ENCODE data around the gene SLC39A9. TPM values are rescaled to one million over a fixed set of nuclear protein-coding genes. Genes with fewer than 3 reads are reported as not detected.

The SLC39A9 gene
- total and polyA plus RNA-seq, 2 of the 4 experiments (the other 2 are of a cell fraction): 41.4 to 168 TPM

GRCh38 chr14:69372146-69372545 lies 26.3 kb upstream of the SLC39A9 start:
- Histone ChIP-seq H3K27me3 (ENCODE audit: control insufficient read depth, insufficient read depth, low read length) (no peaks in the 10 kb centered on the region), H4K91ac (ENCODE audit: insufficient read depth, low read depth, low read length) (no peak overlapping the region), H2AFZ (replicated peaks; ENCODE audit: low read length, poor library complexity) (no peak overlapping the region), H4K20me1 (ENCODE audit: insufficient read depth, low read length) (no peaks in the 10 kb centered on the region), H3K9me3 (ENCODE audit: control insufficient read depth, insufficient read depth, low read length) (no peaks in the 10 kb centered on the region), H2AK5ac (ENCODE audit: low read depth, low read length) (no peak overlapping the region), H4K8ac (ENCODE audit: low read depth in 2 of 2, low read length in 2 of 2) (no peak overlapping the region), H2BK120ac (ENCODE audit: low read depth, low read length) (no peak overlapping the region), H2AK9ac (replicated peaks; ENCODE audit: low read depth, low read length, poor library complexity) (no peak overlapping the region), H3K36me3 (ENCODE audit: control insufficient read depth, insufficient read depth, low read length) (peaks cover 12% of the 10 kb centered on the region), H3K27ac (ENCODE audit: insufficient read depth, low read length) (no peak overlapping the region), H4K5ac (ENCODE audit: low read depth, low read length) (no peak overlapping the region), H3K4me3 (ENCODE audit: insufficient read depth, low read depth, low read length) (no peak overlapping the region), H3K23ac (ENCODE audit: low read depth, low read length) (no peak overlapping the region), H2BK5ac (ENCODE audit: low read depth, low read length, poor library complexity, severe bottlenecking) (no peak overlapping the region), H3K4me1 (ENCODE audit: control insufficient read depth, insufficient read depth, low read length) (no peaks in the 10 kb centered on the region), H3K79me1 (ENCODE audit: low read depth in 1 of 2, low read length in 2 of 2) (0 out of 4 replicates have a peak, but pooled peaks cover 0 to 6% of the 10 kb centered on the region in 2 experiments), H3K14ac (replicated peaks; ENCODE audit: low read depth, low read length) (no peak overlapping the region), H2BK15ac (ENCODE audit: low read depth, low read length) (no peak overlapping the region), H3K18ac (ENCODE audit: low read depth, low read length) (no peak overlapping the region), H3K9ac (ENCODE audit: low read depth, low read length) (no peak overlapping the region), H3K56ac (ENCODE audit: extremely low read depth, insufficient read depth, low read length) (no peak overlapping the region), H2BK20ac (ENCODE audit: low read depth, low read length) (no peak overlapping the region), H3K4ac (ENCODE audit: low read depth, low read length) (no peak overlapping the region), H3K4me2 (ENCODE audit: low read depth, low read length) (no peak overlapping the region), H3K9me1 (ENCODE audit: insufficient read depth, low read length) (no peaks in the 10 kb centered on the region)
- intact Hi-C loops (cut with micrococcal nuclease): no loop called here
- DNase-seq: no peak
- CTCF ChIA-PET: no interaction called here
- POLR2A ChIA-PET (ENCODE audit: unreplicated experiment): no interaction called here
- TF ChIP-seq SMC3 (IDR thresholded peaks at IDR 0.05; ENCODE audit: low read depth, low read length) (no peak), MAFK (IDR thresholded peaks at IDR 0.05; ENCODE audit: low read depth, low read length) (no peak), CTCF (conservative IDR thresholded peaks at IDR 0.05; ENCODE audit: low read depth, low read length) (no peak), POLR2A (IDR thresholded peaks at IDR 0.05; ENCODE audit: low read depth, low read length) (no peak), FOS (IDR thresholded peaks at IDR 0.05; ENCODE audit: low read depth, low read length) (no peak), CHD1 (IDR thresholded peaks at IDR 0.05; ENCODE audit: low read depth, low read length) (no peak), RCOR1 (IDR thresholded peaks at IDR 0.05; ENCODE audit: insufficient replicate concordance, low read length) (no peak), RFX5 (IDR thresholded peaks at IDR 0.05; ENCODE audit: low read depth, low read length) (no peak), NFE2L2 (IDR thresholded peaks at IDR 0.05; ENCODE audit: low read depth, low read length) (no peak), CEBPB (IDR thresholded peaks at IDR 0.05; ENCODE audit: low read depth, low read length) (no peak), MAZ (IDR thresholded peaks at IDR 0.05; ENCODE audit: borderline replicate concordance, low read depth, low read length) (no peak), RAD21 (IDR thresholded peaks at IDR 0.05; ENCODE audit: low read length) (no peak), ELK1 (IDR thresholded peaks at IDR 0.05; ENCODE audit: borderline replicate concordance, low read depth, low read length) (no peak), MXI1 (IDR thresholded peaks at IDR 0.05; ENCODE audit: borderline replicate concordance, low read depth, low read length) (no peak), BHLHE40 (IDR thresholded peaks at IDR 0.05; ENCODE audit: low read depth, low read length) (no peak)
- TF ChIP-seq, protein P1, sequence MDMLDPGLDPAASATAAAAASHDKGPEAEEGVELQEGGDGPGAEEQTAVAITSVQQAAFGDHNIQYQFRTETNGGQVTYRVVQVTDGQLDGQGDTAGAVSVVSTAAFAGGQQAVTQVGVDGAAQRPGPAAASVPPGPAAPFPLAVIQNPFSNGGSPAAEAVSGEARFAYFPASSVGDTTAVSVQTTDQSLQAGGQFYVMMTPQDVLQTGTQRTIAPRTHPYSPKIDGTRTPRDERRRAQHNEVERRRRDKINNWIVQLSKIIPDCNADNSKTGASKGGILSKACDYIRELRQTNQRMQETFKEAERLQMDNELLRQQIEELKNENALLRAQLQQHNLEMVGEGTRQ (IDR thresholded peaks at IDR 0.05; ENCODE audit: low read depth, low read length): no peak
- WGBS, 2 experiments (ENCODE audit: extremely low coverage in 2 of 2, insufficient read length in 1 of 2): no CpG with 5 or more reads among the region's 3 CpGs
- in situ Hi-C loops (cut with MboI; ENCODE audit: low sequenced_read_pairs): no loop called here
- BruUV-seq (replicated peaks): no TSS peak
- dilution Hi-C loops (cut with HindIII; ENCODE audit: low sequenced_read_pairs, unreplicated experiment): no loop called here
- ATAC-seq (ENCODE audit: low read depth): no peak
